ENCODE data around the gene DYNC1I2.
"Not testable (repeated sequence)": the region's sequence is repeated elsewhere in the genome, so short reads cannot be mapped to it uniquely, and the experiment has no call there.

DYNC1I2 gene

DNA sequence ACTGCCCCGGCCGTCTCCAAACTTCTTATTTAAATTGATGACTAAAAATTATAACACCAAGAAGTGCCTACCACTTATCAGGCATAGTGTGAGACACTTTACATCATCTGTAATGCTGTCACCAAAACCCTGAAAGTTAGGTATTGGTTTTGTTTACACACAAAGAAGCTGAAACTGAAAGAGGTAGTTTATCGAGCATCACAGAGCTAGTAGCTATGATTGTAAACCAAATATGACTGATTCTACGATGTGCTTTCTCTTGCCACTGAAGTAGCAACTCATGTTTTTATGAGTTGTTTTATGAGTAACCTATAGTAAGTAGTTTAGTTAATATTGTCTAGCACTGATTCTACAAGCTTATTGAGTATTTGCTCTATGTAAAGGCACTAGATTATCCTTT is 31.5 kb downstream of the DYNC1I2 start:
- DNase-seq = no peak

DNA sequence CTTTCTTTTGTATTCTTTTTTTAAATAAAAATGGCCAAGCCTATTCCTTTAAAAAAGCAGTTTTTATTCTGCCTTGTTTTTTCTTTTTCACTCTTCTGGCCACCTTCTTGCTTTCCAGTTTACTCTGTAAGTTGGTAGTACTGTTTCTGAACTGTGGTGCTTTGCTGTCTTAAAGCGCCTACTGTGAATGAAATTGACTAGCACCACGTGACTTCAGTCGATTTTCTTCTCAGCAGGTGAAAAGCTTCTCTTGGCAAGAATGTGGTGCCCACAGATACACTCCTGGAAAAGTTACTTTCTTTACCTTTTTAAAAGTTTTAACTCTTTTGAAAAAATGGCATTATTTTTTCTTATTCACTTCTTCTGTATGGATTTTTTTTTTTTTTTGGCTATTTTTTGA is 32.4 kb downstream of the DYNC1I2 start:
- DNase-seq = no peak

DNA sequence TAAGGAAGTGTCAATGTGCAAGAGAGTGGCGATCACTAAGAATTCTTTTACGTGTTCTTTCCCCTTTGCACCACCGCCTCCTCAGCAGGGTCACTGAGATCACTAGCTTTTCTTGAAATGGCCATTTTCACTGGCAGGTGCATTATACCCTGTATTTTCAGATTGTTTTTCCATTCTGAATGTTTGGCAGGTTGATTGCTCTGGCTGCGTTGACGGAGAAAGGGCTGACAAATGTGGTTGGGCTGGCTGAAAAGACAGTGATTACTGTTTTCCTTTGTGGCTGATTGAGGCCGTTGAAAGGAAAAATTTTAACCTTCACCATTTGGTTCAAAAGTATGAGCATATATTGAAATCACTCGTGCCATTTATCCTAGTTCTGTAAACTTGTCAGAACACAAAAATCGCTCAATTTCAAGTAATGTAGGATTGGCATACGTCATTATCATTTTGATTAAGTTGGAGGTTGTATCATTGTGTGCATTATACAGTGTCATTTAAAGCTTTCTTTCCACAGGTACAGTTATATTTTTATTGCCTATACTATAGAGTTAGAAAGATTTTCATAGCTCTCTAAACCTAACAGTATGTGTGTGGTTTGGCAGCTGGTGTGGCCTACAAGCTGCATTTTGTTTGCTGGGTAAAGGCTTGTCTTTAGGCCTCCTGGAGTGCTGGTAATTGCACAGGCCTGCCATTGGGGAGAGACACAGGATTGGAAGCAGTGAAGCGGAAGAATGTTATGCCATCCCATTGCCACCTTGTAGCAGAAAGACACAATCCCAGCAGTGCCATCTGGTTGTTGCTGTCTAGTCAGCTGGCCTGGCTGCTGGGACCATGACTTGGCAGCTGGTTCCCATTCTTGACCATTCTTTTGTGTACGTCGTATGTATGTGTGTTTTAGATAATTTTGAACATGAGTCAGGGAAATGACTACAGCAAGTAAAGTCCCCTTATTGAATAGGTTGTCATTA is 36.7 kb downstream of the DYNC1I2 start:
- DNase-seq = no peak

DNA sequence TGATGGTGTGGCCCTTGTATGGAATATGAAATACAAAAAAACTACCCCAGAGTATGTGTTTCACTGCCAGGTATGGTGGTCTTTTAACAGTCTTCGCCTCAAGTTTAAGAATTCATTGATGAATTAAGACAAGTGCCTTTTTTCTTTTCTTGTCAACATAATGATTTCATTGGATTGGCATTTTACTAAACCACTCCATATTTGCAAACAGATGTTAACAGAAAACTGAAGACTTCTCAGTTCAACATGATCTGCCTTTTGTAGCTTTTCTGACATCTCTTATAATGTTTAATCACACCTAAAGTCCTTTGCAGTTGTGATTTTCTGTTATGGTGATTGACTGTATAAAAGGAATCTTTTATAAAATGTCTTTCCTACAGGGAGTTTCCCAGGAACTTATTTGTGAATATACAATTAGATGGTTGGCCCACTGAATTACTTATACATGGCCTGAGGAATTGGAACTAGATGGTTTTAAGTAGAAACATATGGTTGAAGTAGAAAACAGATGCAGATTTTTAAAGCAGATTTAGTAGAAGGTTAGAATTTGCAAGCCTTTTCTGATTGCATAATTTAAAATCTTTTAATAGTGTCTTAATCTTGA is 39.7 kb downstream of the DYNC1I2 start:
- DNase-seq = no peak

DNA sequence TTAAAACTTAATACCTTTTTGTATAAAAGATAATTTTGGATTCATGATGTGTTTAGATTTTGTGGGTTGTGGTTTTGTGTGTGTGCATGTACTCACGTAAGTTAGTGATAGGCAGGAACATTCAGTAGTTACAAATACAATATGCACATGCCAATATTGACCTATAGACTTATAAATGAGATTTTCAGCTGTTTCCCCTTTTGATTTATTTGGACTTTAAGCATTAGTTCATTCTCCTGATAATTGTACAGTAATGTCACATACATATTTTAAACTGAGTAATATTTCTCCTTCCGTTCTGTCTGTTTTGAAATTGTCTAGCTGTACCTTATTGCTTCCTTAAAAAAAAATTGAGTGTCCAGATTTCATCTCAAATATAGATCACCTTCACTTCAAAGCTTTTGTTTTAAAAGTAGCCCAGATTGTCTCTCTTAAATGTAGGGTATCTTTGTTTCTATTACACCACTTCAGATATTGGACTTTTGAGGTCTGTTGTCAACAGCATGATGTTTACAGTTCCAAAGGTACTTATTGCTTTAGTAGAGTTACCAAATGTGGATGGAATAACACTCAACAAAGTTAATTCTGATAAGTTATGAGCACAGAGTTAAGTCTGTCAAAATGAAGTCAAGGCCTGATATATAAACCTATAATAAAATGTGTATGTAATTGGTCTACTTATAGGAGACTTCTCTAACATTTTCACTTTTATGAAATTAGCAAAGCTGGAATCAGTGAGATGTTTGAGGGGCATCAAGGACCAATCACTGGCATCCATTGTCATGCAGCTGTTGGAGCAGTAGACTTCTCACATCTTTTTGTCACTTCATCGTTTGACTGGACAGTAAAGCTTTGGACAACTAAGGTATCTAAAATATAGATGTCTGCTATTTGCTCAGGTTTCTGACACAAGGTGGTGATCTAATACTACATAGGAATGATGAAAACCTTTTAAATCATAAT is 42.0 kb downstream of the DYNC1I2 start:
- no peak for DNase-seq

DNA sequence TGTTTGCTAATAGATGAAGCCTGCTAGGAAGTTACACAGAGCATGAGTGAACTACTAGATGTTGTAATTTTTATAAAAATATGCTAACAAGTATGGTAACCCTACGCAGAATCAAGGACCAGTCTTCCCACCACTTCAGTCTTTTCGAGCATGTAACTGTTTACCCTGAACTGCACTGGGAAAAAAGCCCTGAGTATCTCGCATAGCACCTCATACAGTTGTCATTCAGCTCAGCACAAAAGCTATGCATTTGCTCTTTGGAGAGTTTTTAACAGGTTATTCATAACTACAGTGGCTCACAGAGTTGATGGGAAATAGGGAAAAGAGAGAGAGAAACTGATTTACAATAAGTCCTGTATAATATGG is 42.7 kb downstream of the DYNC1I2 start:
- DNase-seq = no peak

DNA sequence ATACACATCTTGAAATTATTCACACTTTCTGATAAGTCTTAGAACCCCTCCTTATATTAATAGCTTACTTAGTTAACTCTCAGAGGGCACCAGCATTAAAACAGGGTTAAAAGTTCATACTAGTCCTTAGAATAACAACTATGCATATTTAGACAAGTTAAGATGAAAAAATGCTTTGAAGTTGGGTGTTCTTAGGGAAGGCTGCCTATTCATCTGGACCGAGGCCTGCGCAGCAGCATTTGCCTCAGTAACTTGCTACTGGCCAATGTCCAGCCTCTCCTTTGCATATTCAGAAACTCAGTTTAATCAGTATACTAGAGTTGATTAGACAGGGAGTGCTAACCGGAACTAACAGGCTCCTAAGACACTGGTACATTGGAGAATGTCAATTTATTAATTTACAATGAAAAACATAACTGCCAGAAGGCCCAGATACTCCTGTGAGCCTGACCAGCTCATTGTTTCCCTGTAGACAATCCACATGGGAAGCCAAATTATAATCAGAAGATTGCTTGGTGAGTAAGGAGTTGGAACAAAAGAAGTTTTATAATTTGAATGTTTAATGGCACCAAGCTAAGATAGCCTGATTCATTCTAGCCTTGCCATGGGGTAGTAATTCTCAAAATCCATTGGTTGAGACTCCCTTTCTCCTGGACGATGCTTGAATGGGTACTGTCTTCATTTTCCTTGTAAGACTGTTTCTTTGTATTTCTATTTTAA is 48.9 kb downstream of the DYNC1I2 start:
- DNase-seq = no peak

DNA sequence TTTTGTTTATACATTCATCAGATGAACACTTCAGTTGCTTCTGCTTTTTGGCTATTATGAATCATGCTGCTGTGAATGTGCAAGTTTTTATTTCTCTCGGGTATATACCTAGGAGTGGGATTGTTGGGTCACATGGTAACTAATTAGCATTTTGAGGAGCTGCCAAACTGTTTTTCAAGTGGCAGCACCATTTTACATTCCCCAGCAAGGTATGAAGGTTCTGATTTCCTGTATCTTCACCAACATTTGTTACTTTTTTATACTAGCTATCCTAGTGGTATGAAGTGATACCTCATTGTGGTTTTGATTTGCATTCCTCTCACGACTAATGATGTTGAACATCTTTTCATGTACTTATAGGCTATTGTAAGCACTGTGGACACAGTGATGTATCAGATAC is 53.9 kb downstream of the DYNC1I2 start:
- DNase-seq = no peak

DNA sequence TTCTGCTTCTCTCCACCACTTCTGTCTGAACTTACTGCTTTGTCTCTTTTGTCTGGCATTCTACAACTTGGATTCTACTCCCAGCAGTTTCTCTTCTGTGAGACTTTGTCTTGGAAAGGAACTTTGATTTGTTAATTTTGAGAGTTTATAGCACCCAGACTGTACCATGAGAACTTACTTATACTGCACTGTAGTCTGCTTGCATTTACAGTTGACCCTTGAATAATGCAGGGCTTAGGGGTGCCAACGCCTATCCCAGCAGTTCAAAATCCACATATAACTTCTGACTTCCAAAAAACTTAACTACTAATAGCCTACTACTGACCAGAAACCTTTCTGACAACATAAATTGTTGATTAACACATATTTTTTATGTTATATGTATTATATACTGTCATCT is 55.5 kb downstream of the DYNC1I2 start:
- DNase-seq = no peak

DNA sequence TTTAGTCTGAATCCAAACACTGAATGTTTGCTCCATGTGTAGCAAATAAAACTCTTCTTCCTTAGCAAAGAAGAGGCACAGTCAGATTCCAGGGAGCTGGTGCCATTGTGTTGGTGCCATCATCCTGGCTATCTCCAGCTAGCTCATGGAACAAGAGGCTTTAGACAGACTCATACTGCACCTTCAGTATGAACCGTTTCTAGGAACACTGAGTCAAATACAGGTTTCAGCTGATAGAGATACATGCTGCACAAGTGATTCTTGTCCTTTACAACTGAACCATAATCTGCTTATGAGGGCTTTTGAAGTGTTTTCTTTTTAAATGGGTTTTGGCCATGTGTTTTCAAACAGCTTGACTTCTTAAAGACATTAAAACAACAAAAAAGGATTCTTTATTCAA is 57.9 kb downstream of the DYNC1I2 start:
- no peak for DNase-seq

DNA sequence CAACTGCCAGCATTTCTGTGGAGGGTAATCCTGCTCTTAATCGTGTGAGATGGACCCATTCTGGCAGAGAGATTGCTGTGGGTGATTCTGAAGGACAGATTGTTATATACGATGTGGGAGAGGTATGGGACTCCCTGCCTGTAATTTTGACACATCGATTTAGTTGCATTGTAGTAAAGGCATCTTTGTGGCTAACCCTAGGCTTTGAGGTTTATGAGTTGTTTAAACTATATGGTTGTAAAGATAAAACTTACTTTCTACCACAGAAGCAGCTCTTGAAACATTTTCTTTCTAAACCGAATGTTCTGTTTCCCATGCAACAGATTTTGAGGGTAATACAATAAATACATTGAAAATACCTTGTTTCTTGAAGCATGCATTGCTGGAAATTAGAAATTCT is 58.5 kb downstream of the DYNC1I2 start:
- no peak for DNase-seq

DNA sequence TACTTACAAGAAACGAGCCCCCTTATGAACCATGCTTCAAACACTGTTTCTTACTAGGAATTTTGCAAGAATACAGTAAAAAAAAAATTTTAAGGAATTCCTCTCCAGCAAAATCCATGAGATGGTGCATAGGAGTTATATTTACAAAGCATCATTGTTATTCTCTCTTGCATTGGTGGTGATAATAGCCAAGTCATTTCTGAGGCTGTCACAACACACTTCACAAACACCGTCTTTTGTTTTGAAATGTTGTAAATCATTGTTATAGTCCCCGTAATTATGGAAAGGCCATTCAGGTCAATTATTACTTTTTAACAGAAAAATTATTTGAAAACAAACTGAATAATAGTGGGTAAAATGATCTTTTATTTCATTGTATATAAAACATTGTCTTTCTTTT is 60.1 kb downstream of the DYNC1I2 start:
- no peak for DNase-seq

DNA sequence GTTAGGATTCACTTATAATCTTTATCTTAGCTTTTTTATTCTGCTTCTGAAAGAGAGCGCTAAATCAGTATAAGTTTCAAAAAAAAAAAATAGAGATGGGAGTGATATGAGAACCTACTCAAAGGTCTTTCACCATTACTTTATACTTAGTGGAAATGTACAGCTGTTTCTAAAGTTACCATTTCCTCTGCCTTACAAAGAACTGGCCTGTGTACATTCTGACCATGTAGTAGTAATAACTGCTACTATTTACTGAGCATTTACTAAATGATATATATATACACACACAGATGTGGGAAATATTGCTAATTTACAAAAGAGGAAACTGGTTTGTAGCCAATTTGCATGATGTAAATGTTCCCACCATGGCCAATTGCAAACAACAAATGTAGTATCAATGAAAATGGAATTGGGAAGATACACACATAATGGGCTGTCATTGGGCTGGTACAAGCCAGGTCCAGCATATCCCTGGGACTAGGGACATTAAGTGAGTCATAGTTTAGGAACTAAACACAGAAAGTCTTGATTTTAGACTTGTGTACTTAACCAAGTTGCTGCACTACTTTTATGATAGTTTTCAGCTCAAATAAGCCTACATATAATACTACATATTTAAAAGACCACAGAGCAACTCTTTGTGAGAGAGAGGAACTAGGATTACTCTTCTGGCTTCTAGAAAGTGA is 67.1 kb downstream of the DYNC1I2 start:
- DNase-seq = no peak

DNA sequence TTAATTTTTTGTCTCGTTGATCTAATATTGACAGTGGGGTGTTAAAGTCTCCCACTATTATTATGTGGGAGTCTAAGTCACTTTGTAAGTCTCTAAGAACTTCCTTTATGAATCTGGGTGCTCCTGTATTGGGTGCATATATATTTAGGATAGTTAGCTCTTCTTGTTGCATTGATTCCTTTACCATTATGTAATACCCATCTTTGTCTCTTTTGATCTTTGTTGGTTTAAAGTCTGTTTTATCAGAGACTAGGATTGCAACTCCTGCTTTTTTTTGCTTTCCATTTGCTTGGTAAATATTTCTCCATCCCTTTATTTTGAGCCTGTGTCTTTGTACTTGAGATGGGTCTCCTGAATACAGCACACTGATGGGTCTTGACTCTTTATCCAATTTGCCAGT is 71.5 kb downstream of the DYNC1I2 start:
- not testable (repeated sequence) for DNase-seq

DNA sequence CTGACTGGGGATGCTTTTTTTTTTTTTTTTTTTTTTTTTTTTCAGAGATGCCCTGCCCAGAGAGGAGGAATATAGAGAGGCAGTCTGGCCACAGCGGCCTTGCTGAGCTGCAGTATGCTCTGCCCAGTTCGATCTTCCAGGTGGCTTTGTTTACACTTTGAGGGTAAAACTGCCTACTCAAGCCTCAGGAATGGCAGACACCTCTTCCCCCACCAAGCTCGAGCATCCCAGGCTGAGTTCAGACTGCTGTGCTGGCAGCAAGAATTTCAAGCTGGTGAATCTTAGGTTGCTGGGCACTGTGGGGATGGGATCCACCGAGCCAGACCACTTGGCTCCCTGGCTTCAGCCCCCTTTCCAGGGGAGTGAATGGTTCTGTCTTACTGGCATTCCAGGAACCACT is 73.9 kb downstream of the DYNC1I2 start:
- not testable (repeated sequence) for DNase-seq

DNA sequence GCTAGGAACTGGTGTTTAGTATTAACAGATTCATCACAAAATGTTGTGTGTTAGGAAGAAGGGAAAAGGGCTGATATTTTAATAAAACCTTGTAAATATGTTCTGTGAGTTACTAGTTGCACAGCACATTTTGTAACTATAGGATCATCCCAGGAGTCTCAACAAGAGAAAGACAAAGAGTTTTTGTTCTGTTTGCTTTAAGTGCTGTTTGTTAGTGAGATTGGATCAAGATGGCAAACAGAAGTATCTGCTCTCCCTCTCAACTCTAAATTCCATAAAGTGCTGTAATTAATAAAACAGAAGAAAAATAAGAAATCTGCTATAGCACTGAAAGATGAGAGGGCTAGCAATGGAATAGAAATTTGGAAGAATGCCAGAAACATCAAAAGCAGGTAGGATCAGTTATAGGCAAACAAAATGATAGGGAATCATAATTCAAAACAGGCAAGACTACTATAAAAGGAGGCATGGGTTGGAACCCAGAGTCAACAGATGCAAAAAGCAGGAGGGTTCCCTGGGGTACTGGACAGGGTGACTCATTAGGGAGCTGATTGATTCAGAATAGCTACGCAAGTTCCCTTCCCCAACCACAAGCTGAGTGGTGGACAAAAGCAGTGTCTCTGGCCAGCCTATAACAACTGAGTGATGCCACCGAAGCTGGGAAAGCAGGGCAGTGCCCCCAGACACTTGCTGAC is 75.8 kb downstream of the DYNC1I2 start:
- DNase-seq = no peak

DNA sequence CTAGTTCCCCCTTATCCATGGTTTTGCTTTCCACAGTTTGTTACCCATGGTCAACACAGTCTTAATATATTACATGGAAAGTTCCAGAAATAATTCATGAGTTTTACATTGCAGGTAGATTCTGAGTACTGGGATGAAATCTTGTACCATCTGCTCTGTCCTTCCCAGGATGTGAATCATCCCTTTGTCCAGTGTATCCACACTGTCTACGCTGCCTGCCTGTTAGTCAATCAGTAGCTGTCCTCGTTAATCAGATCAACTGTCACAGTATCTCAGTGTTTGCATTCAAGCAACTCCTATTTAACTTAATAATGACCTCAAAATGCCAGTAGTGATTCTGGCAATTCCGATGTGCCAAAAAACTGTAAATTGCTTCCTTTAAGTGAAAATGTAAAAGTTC is 76.3 kb downstream of the DYNC1I2 start:
- DNase-seq = no peak

DNA sequence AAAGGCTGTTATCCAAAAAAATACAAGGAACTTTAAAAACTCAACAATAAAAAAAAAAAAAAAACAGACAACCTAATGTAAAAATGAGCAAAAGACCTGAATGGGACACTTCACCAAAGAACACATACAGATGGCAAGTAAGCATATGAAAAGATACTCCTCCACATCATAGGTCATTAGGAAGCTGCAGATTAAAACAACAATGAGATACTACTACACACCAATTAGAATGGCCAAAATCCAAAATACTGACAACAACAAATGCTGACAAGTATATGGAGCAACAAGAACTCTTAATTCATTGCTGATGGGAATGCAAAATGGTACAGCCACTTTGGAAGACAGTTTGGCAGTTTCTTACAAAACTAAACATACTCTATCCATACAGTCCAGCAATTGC is 84.2 kb downstream of the DYNC1I2 start:
- no peak for DNase-seq

DNA sequence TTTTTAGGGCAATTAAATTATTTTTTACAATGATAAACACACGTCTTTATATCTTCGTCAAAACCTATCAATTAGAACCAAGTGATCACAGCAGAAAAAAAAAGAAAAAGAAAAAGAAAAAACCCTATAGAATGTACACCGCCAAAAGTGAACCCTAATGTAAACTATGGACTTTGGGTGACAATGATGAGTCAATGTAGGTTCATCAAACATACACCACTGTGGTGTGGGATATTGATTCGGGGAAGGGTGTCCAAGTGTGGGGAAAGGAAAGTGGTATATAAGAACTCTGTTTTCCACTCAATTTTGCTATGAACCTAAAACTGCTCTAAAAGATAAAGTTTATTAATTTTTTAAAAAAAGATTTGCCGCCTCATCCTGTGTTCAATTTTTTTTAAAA is 85.1 kb downstream of the DYNC1I2 start:
- no peak for DNase-seq

DNA sequence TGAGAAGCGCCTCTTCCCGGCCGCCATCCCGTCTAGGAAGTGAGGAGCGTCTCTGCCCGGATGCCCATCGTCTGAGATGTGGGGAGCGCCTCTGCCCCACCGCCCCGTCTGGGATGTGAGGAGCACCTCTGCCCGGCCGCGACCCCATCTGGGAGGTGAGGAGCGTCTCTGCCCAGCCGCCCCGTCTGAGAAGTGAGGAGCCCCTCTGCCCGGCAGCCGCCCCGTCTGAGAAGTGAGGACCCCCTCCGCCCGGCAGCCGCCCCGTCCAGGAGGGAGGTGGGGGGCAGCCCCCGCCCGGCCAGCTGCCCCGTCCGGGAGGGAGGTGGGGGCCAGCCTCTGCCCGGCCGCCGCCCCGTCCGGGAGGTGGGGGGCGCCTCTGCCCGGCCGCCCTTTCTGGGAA is 87.3 kb downstream of the DYNC1I2 start:
- not testable (repeated sequence) for DNase-seq

DNA sequence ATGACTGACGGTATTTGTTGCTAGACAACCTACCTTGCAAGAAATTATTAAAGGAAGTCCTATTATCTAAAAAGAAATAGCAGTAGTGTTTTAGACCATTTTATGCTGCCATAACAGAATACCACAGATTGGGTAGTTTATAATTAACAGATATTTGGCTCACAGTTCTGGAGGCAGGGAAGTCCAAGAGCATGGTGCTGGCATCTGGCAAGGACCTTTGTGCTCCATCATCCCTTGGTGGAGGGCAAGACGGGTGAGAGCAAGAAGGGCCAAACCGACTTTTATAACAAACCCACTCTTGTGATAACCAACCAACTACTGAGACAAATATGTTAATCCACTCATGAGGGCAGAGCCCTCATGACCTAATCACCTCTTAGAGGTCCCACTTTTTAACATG is 91.2 kb downstream of the DYNC1I2 start:
- no peak for DNase-seq
